Measurements from ENCODE around the gene DNAI7.

DNA sequence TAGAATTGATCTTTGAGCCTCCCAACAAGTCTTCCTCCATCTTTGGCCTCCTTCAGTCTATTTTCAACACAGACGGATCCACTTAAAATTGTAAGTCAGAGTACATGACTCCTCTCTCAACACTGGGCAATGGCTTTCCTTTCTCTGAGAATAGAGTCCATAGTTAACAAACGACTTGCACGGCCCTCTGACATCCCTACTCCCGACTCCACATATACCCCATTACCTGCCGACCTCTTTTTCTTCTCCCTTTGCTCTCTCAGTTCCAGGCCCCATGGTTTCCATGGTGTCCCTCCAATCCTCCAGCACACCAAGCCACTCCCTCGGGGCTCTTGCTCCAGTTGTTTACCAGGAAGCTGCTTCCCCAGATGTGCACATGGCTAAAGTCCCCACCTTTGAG, 84.7 kb downstream of the DNAI7 start:
- TF ChIP-seq, protein P1, sequence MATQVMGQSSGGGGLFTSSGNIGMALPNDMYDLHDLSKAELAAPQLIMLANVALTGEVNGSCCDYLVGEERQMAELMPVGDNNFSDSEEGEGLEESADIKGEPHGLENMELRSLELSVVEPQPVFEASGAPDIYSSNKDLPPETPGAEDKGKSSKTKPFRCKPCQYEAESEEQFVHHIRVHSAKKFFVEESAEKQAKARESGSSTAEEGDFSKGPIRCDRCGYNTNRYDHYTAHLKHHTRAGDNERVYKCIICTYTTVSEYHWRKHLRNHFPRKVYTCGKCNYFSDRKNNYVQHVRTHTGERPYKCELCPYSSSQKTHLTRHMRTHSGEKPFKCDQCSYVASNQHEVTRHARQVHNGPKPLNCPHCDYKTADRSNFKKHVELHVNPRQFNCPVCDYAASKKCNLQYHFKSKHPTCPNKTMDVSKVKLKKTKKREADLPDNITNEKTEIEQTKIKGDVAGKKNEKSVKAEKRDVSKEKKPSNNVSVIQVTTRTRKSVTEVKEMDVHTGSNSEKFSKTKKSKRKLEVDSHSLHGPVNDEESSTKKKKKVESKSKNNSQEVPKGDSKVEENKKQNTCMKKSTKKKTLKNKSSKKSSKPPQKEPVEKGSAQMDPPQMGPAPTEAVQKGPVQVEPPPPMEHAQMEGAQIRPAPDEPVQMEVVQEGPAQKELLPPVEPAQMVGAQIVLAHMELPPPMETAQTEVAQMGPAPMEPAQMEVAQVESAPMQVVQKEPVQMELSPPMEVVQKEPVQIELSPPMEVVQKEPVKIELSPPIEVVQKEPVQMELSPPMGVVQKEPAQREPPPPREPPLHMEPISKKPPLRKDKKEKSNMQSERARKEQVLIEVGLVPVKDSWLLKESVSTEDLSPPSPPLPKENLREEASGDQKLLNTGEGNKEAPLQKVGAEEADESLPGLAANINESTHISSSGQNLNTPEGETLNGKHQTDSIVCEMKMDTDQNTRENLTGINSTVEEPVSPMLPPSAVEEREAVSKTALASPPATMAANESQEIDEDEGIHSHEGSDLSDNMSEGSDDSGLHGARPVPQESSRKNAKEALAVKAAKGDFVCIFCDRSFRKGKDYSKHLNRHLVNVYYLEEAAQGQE (IDR thresholded peaks at IDR 0.05): no peak
- TF ChIP-seq, protein P2, sequence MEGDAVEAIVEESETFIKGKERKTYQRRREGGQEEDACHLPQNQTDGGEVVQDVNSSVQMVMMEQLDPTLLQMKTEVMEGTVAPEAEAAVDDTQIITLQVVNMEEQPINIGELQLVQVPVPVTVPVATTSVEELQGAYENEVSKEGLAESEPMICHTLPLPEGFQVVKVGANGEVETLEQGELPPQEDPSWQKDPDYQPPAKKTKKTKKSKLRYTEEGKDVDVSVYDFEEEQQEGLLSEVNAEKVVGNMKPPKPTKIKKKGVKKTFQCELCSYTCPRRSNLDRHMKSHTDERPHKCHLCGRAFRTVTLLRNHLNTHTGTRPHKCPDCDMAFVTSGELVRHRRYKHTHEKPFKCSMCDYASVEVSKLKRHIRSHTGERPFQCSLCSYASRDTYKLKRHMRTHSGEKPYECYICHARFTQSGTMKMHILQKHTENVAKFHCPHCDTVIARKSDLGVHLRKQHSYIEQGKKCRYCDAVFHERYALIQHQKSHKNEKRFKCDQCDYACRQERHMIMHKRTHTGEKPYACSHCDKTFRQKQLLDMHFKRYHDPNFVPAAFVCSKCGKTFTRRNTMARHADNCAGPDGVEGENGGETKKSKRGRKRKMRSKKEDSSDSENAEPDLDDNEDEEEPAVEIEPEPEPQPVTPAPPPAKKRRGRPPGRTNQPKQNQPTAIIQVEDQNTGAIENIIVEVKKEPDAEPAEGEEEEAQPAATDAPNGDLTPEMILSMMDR (IDR thresholded peaks at IDR 0.05; ENCODE audit: low read depth, low read length, missing input control): no peak
- TF ChIP-seq FOXA1 (IDR thresholded peaks at IDR 0.05): no peak
- no peak for TF ChIP-seq GABPA (IDR thresholded peaks at IDR 0.05 in 1 of 2, conservative IDR thresholded peaks at IDR 0.05 in 1 of 2)
- TF ChIP-seq, protein P3, sequence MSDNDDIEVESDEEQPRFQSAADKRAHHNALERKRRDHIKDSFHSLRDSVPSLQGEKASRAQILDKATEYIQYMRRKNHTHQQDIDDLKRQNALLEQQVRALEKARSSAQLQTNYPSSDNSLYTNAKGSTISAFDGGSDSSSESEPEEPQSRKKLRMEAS (IDR thresholded peaks at IDR 0.05): no peak
- TF ChIP-seq RXRA (IDR thresholded peaks at IDR 0.05): no peak
- TF ChIP-seq EGR1 (IDR thresholded peaks at IDR 0.05; ENCODE audit: low read depth in 2 of 2): no peak
- TF ChIP-seq RAD21 (IDR thresholded peaks at IDR 0.05): no peak

All from liver (tissue), 3 donors.